Measurements from ENCODE around the gene NEK7.

DNA sequence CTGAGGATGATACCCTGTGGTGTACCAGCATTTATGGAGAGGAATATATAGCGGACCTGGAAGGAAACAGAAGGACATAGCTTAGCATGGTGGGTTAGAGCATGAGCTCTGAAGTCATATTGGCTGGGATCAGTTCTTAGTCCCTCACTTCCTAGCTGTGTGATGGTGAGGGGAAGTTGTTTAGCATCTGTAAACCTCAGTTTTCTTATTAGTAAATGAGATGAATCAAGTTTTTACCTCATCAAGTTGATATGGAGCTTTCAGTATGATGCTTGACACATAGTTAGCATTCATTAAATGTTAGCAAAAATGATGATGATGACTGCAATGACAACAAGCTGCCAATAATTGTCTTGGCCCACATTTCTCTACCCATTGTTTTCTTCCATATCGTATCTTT is 84.8 kb downstream of the NEK7 start:
- TF ChIP-seq CTCF (IDR thresholded peaks at IDR 0.05; ENCODE audit: low read length) (no peak), EZH2 (IDR thresholded peaks at IDR 0.05; ENCODE audit: borderline replicate concordance, low read length) (no peak)

All from OCI-LY1 (cell line).